CMK (cell line): ENCODE results near the gene FBXO41.

Source experiments
- DNase-seq: peaks from one replicate; pipeline ENCODE4 v3.0.0-alpha.2; 2010; ENCODE audit warnings: low read depth

Gene FBXO41, protein sequence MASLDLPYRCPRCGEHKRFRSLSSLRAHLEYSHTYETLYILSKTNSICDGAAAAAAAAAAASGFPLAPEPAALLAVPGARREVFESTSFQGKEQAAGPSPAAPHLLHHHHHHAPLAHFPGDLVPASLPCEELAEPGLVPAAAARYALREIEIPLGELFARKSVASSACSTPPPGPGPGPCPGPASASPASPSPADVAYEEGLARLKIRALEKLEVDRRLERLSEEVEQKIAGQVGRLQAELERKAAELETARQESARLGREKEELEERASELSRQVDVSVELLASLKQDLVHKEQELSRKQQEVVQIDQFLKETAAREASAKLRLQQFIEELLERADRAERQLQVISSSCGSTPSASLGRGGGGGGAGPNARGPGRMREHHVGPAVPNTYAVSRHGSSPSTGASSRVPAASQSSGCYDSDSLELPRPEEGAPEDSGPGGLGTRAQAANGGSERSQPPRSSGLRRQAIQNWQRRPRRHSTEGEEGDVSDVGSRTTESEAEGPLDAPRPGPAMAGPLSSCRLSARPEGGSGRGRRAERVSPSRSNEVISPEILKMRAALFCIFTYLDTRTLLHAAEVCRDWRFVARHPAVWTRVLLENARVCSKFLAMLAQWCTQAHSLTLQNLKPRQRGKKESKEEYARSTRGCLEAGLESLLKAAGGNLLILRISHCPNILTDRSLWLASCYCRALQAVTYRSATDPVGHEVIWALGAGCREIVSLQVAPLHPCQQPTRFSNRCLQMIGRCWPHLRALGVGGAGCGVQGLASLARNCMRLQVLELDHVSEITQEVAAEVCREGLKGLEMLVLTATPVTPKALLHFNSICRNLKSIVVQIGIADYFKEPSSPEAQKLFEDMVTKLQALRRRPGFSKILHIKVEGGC

DNA sequence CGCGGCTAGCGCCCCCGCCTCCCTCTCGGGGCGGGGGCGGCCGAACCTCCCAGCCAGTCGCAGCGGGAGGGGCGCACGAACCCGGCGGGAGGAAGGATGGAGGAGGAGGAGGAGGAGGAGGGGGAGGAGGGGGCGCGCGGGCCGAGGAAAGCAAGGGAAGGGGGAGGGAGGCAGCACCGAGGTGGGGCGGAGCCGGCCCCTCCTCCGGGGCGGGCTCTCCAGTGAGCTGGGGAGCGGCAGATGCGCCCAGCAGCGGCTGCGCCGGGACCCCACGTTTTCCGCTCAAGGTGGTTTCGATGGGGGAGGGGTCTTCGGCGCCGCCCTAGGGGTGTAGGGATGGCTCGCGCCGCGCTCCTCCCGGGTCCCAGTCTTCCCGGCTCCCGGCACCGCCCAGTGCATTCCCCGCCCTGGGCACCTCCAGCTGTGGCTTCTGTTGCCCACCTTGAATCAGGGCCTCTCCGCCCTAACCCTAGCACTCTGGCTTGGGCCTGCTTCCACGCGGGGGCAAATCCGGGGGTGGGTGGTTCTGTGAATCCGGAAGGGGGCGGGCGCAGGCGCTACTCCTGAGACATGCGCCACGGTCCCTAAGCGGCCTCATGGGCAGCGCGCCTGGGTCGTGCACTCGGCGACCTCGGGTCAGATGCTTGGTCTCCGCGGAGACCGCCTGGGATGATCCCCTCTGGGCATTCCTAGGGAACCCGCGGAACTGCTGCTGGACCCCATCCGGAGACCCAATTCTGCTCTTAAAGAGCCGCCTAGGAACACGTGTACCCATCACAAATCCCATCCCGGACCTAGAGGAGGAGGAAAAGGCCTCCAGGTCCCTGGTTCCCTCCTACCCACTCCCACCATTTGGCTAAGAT lies at the start of gene FBXO41:
TSS of gene FBXO41 (minus strand) at position 183 of the 863 bp plus-strand sequence. CDS start 14,848 bp downstream, outside the sequence.
- DNase-seq: peak; percentile 81

DNA sequence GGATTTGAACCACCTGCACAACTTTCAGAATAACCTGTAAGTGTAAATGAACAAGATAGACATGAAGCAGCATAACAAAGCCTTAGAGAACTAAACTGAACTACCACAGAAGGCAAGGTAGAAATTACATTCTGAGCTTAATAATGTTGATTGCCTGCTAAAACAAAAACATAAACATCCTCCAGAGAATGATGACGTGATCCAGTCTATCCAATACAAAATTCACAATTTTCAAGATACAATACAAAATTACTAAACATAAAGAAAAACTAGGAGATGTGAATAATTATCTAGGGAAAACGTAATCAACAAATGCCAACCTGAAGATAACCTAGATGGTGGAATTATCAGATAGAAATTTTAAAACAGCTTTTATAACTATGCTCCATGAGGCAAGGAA lies 49.8 kb upstream of the FBXO41 start:
- no peak for DNase-seq

DNA sequence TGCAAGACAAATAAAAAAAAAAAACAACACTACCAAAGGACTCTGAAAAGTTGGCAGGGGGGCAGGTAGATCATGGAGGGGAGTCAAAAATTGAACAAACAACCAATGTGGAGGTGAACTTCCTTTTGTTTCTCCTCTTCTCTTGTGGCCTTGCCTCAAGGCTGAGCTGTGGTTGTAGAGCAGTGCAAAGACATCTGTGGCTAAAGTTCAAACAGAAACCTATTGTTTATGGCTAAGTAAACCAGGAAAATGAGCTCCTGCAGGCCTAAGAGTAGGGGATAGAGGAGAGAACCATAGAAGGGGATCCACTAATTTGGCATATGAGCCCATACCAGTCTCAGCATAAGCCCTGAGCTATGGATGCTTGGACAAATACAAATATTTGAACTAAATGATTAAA lies 49.3 kb upstream of the FBXO41 start:
- DNase-seq: no peak

DNA sequence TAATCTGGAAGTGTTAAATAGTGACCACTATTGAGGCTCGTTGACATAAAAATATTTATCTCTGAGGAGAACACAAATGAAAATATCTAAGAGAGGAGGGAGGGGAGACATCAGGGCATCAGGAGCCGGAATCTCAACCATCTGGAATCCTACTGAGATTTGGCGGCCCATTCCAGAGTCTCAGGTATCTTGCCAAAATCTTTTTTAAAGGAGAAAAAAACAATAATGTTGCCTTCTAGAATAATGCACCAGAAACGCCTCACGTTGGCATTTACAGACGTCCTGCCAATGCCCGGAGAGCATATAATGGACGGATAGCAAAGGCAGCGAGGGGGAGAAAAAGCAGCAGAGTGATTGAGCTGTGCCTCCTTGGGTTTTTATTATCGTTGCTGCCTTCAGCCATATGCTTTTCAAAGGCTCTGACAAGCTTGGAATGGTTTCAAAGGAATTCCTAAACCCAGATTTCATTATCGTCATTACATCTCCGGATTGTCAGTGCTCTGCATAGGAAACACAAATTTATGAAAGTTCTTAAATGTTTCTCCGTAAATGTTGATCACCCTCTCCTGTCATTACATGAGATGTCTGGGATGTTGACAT lies 39.9 kb upstream of the FBXO41 start:
- DNase-seq: no peak

DNA sequence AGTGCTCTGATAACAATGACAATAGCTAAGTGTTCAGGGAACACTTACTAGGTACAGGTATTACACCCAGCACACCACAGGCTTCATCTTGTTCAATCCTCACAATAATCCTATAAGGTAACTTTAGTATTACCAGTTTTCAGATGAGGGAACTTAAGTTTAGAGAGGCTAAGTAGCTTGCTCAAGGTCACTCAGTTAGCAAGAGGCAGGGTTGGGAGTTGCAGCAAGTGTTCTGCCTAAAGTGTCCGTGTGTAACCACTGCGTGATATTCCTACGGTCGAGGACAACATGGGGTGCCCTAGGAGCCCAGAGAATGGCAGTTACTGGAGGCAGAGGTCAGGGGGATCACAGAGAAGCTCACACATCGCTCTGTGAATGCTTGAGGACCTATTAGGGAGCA lies 39.3 kb upstream of the FBXO41 start:
- DNase-seq: no peak

DNA sequence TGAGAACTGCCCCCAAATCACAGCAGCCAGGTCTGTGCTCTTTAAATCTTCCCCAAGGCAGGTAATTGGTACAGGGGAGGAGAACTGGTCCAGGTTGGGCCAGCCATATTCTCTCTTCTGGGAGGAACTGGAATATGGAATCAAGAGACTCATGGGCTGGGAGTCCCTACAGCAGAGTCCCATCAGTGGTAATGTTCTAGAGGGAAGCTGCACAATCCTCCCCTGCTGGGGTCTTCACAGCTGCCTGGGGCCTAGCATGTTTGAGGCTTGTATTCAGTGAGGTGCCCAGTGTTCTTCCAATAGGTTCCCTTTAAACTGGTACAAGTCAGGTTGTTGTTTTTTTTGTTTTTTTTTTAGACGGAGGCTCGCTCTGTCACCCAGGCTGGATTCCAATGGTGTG lies 30.2 kb upstream of the FBXO41 start:
- no peak for DNase-seq

DNA sequence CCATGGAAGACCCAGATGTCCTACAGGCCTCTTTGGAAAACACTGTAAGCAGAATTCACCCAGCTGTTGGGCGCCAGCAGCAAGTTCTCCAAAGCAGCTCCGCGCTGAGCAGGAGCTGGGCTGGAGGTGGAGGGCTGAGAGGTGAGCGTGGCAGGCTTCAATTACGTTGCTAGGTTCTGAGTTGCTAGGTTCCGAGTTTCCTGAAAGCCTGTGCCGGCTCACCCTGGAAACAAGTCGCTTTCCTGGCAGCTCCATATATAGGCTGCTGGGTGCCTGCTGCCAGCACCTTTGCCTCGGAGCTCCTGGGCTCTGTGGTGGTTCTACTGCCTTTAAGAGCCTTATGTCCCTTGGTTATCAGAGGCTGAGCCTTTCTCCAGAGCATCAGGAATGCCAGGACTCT lies 23.4 kb upstream of the FBXO41 start:
- no peak for DNase-seq

DNA sequence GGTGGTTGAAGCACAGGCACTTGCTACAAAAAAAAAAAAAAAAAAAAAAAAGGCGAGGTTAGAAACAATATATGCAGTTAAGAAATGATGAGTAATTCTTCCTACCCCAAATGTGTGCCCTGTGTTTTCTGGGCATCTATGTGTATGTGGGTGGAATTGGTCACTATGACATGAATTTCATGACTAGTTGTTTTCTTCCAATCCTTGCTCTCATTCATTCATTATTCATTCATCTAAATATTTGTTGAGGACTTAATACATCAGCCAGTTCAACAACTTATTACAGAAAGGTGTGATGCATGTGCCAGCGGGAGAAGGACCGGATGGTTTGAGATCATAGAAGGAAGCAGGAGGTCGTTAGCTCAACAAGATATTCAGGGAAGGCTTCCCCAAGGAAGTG lies 17.4 kb upstream of the FBXO41 start:
- DNase-seq: no peak

DNA sequence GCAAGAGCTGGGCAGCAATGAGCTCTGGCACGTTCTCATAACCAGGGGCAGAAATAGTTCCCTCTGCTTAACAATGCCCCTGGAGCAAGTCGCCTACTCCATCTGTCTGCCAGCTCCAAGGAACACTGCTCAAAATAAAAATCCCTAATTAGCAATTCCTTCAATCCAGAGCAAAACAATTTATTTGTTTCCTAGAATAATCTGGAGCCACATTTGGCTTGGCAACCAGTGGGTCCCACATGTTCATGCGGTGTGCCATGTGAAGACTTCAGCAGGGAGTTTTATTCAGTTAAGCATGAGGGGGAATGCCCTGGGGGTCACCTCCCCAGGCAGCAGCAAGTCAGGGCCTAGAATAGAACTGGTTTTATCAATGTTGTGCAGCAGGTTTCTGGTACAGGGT lies 16.6 kb upstream of the FBXO41 start:
- no peak for DNase-seq

DNA sequence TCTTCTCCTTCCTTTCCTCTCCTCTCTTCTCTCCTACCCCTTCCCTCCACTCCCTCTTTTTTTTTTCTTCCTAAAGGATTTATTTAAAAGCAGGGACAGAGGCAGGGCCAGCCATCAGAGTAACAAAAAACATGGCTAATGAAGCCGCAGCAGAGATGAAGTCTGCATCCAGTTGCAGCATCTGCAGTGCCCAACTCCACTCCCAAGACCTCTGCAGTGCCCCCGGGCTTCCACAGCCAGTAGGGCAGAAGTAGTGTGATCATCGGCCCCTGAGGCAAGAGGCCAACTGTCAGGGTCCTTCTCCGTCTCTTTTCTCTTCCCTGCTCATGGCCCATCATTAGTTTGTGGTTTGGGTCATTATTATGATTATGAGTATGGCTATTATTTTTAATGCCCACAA lies 13.3 kb upstream of the FBXO41 start:
- no peak for DNase-seq

DNA sequence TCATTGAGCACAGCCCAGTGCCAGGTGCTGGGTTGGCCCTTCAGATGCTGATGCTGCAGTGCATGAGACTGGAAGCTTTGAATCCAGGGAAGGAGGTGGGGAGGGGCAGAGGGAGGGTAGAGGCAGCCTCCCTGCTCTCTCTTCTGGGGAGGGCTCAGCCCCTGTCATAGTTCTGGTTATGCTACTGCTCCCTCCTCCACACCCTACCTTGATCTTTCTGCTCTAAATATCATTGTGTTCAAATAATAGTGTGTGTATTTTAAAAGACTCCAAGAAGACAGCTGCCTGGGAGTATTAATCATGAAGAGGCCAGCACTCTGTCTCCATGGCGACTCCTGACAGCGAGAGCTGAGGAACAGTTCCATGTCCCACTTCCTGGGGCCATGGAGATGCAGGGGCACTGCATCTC lies 12.9 kb upstream of the FBXO41 start:
- no peak for DNase-seq

DNA sequence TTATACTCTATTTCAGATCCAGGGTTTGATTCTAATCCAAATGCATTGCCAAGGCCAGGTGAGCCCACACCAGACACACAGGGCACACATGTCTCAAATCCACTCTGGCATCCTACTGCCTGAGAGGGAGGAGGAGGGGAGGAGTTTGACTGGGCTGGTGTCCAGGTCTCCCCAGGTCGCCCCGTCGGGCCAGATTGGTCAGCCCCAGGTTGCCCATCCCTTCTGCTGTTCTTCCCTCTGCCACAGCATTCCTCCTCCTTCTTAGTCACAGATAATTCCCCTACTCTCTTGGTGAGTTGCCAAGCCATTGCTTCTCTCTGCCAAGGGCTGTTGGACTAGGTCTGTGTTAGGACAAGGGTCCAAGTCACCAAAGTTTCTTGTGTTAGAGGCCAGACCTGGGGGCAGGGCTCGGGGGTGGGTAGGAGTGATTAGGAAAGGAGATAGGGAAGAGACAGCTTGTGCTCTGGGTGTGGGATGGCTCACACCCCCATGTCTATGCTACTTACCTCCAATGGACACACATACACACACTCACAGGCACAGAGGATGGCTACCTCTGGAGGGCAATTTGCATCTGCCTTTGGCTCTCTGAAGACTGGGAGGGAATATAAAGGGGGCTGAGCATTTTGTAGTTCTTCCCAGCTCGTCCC lies 11.6 kb upstream of the FBXO41 start:
- no peak for DNase-seq

DNA sequence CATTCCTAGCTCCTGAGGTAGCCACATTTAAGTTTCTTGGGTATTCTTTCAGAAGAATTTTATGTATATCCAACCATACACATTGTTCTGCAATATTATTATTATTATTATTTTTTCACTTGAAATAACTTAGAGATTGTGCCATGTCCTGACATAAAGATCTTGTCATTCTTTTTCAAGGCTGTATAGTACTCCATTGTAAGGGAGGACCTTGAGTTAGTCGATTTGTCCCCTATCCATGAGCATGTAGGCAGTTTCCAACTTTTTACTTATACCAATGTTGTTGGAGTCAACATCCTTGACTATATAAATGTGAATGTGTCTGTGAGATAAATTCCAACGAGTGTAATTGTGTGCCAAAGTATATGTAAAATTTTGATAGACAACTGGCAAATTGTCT lies 10.0 kb upstream of the FBXO41 start:
- DNase-seq: no peak

DNA sequence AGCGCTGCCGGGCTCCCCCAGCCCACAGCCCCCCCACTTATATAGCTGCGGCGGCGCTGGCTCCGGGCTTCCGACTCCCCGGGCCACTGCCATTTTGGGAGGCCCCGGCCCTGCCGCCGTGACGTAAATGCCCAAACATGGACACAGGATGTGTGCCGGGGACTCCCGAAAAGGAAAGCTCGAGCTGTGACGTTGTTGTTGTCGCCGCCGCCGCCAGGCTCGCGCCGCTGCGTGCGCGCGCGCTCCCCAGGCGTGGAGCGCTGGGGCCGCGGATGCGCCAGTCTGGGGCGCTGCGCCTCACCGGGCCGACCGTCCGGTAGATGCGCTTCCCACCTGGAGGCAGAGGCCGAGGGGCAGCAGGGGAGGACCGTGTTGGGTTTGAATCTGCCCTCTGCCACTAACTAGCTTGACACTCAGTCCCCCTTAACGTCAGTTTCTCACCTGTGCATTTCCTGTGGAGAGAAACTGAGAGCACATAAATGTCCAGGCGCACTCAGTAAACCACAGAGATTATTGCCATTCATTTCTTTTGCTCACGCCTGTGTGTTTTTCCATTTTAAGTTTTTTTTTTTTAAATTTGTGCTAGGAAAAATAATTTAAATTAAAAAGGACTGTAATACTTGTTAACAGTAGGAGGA lies 9.4 kb upstream of the FBXO41 start, which contains the start of gene EGR4:
TSS of gene EGR4 (minus strand) at position 15 of the 638 bp plus-strand sequence. CDS start 231 bp downstream, outside the sequence.
- DNase-seq: peak; percentile 62

DNA sequence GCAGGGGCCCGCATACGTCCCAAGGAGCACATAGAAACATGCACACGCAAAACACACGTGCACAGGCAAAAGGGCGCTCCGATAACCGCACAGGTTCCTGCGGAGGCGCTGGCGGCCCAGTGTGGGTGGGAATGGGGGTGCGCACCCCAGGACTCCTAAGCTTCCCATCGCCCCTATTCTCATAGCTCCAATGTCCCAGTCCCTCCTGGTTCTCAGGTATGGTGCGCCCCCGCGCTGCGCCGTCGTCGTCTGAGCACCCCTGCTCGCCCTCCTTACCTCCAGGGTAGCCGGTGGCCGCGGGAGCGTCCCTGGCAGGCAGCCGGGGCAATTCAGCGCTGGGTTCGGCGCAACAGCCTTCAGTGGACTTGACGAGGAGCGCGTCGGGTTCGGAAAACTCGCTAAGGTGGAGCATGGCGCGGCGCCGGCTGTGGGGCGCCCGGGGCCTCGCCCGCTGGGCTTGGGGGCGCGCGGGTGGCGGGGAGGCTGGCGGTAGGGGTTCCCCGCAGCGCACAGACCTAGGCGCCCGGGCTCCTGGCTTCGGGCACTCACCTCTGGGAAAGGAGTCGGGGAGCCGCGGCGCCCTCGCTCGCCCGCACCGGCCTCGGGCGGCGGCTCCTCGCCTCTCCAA lies 8.7 kb upstream of the FBXO41 start:
- DNase-seq: no peak

DNA sequence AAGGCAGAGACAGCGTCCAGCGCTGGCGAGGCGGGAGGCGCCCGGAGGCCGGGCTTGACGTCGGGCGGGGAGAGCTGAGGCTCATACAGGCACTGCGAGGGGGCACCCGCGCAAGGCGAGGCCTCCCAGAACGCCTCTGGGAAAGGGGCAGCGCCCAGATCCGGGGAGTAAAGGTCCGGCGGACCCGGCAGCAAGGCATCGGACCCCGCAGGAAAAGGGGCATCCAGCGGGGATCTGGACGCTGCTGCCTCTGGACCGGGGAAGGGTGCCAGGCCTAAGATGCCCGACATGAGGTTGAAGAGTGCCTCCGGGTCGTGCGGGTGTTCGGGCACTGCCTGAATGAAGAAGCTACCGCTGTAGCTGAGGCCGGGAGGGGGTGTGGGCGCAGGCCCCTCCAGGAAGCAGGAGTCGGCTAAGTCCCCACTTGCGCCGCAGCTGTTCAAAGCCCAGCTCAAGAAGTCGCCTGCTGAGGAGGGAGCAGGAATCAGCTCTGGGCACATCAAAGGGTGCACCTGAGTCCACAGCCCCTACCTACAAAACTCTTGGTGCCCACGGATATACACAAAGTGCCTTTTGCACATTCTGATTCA lies 8.1 kb upstream of the FBXO41 start:
- DNase-seq: no peak

DNA sequence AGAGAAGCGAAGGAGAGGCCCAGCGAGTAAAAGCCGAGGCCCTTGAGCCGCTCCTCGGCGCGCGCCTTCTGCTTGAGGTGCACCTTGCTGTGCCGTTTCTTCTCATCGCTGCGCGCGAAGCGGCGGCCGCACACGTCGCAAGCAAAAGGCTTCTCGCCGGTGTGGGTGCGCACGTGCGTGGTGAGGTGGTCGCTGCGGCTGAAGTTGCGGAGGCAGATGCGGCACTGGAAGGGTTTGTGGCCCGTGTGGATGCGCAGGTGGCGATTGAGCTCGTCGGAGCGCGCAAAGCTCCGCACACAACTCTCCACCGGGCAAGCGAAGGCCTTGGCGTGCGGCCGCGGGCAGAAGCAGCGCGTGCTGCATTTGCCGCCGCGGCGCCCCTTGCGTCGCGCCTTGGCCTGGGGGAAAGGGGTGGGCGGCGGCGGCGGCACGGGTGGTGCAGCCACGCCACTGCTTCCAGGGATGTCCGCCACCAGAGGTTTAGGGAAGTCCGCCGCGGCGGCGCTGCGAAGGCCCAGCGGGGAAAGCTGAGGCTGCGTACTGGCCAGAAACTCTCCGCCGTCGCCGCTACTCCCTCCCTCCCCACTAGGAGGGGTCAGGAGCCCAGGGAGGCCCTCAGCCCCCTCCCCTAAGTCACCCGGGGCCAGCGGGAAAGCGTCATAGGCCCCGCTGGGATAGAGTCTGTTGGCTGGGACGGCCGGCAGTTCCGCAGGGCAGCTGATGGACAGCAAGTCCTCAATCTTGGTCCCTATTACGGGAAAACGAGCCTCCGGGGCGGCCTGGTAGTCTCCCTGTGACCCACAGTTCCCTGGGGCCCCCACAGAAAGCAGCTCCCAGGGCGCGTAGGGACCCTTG lies 7.4 kb upstream of the FBXO41 start:
- DNase-seq: no peak

DNA sequence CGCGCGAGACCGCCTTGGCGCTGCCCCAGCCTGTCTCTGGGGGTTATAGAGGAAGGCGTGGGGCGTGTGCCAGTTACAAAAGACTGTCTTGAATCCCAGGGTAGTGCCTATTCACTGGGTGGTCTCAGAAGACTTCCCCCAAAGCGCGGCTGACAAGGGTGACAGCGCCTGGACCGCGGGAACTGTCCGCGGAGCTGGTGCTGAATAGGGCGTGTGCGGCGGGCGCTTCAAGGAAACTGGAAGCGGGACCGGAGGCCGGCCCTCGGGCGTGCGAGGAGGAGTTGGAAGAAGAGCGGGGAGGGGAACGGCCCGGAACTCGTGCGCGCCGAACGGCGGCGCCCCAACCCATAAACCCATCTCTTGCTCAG lies 6.8 kb upstream of the FBXO41 start:
- DNase-seq: no peak
